ENCODE data around the gene ETV6.

ETV6 gene

DNA sequence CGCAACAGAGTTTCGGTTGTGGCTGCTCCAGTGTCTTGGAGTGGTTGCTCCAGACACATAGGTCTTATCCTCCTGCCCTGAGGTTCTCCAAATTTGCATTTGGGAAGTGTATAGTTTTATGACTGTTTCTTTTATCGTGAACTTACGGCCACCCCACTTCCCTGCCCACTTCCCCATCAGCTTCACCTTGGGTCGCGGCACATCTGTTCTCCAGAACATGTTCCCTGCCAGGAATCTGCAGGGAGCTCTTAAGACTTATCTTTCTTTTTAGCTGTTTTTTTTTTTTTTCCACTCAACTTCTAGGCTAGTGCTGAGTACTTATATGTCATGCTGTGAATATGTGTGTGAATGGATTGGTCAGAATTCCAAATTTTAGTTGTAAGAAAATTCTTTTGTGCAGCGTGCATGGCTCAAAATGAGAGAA lies 75.4 kb downstream of the ETV6 start:
- no peak overlapping the region for H3K27ac ChIP-seq (ENCODE audit: low read length)

GRCh38 chr12:11725686-11726085 lies 76.2 kb downstream of the ETV6 start:
- Histone ChIP-seq H3K4me1 (ENCODE audit: control insufficient read depth, low read depth, low read length) (peaks cover 4% of the 10 kb centered on the region), H3K9ac (ENCODE audit: low read length) (no peak overlapping the region), H3K4me3 (ENCODE audit: low read length) (no peak overlapping the region), H3K27me3 (ENCODE audit: control insufficient read depth, insufficient read depth, low read length) (no peaks in the 10 kb centered on the region), H3K27ac (ENCODE audit: low read length) (no peak overlapping the region), H3K9me3 (ENCODE audit: control insufficient read depth, low read depth, low read length) (no peaks in the 10 kb centered on the region), H3K36me3 (ENCODE audit: control insufficient read depth, low read depth, low read length) (no peaks in the 10 kb centered on the region)

More for the DNA sequence above, 75.4 kb downstream of the ETV6 start:
- Histone ChIP-seq H3K9ac (ENCODE audit: low read length) (no peak overlapping the region), H3K27me3 (ENCODE audit: control insufficient read depth, insufficient read depth, low read length) (no peaks in the 10 kb centered on the region), H3K4me3 (ENCODE audit: low read length) (no peak overlapping the region), H3K36me3 (ENCODE audit: control insufficient read depth, low read depth, low read length) (no peaks in the 10 kb centered on the region), H3K9me3 (ENCODE audit: control insufficient read depth, low read depth, low read length) (no peaks in the 10 kb centered on the region), H3K4me1 (ENCODE audit: control insufficient read depth, low read depth, low read length) (peaks cover 6% of the 10 kb centered on the region)

DNA sequence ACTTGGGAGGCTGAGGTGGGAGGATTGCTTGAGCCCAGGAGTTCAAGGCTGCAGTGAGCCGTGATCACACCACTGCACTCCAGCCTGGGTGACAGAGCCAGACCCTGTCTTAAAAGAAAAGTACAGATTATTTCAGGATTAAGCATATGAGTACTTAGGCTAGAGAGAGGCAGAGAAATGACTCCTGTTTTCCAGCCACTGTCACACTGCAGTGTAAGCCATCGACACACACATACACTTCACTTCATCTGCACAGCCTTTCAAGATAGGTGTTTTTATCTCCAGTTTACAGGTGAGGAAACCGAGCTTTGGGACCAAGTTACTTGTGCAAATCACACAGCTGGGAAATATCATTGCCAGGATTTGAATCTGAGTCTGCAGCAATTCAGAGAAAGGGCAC lies 77.2 kb downstream of the ETV6 start:
- no peak overlapping the region for H3K27ac ChIP-seq (ENCODE audit: low read length)
- no peak overlapping the region for H3K4me3 ChIP-seq (ENCODE audit: low read length)

DNA sequence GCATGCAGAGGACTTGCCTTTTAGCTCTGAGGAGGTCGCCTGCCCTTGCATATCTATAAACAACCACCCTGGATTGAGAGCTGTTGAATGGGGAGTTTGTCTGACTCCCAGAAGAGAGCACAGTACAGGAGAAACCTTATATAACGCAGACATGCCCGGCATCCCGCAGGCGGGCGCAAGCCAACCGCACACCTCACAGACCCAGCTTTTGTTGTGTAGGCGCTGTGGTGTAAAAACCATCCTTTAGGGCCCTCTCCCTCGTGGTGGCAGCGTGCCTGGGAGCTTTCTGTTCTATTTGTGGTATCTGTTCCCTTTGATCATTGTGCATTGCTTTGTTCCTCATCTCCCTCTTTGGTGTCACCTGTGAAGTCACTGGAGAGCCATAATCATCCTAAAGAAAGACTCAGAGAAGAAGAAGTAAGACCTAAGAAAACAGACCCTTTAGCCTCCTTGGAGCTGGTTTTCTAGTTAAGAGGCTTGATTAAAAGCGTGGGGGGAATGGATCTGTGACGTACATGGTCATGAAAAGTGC lies 77.7 kb downstream of the ETV6 start:
- no peaks in the 10 kb centered on the region for H3K27me3 ChIP-seq (ENCODE audit: control insufficient read depth, insufficient read depth, low read length)
- H3K27ac ChIP-seq (ENCODE audit: low read length) = no peak overlapping the region
- no peaks in the 10 kb centered on the region for H3K9me3 ChIP-seq (ENCODE audit: control insufficient read depth, low read depth, low read length)
- no peak overlapping the region for H3K9ac ChIP-seq (ENCODE audit: low read length)
- H3K4me3 ChIP-seq (ENCODE audit: low read length) = no peak overlapping the region
- no peaks in the 10 kb centered on the region for H3K36me3 ChIP-seq (ENCODE audit: control insufficient read depth, low read depth, low read length)
- peaks cover 7% of the 10 kb centered on the region for H3K4me1 ChIP-seq (ENCODE audit: control insufficient read depth, low read depth, low read length)

More for the DNA sequence above, 77.2 kb downstream of the ETV6 start:
- Histone ChIP-seq H3K9ac (ENCODE audit: low read length) (no peak overlapping the region), H3K9me3 (ENCODE audit: control insufficient read depth, low read depth, low read length) (no peaks in the 10 kb centered on the region), H3K27me3 (ENCODE audit: control insufficient read depth, insufficient read depth, low read length) (no peaks in the 10 kb centered on the region), H3K4me1 (ENCODE audit: control insufficient read depth, low read depth, low read length) (peaks cover 7% of the 10 kb centered on the region), H3K36me3 (ENCODE audit: control insufficient read depth, low read depth, low read length) (no peaks in the 10 kb centered on the region)

DNA sequence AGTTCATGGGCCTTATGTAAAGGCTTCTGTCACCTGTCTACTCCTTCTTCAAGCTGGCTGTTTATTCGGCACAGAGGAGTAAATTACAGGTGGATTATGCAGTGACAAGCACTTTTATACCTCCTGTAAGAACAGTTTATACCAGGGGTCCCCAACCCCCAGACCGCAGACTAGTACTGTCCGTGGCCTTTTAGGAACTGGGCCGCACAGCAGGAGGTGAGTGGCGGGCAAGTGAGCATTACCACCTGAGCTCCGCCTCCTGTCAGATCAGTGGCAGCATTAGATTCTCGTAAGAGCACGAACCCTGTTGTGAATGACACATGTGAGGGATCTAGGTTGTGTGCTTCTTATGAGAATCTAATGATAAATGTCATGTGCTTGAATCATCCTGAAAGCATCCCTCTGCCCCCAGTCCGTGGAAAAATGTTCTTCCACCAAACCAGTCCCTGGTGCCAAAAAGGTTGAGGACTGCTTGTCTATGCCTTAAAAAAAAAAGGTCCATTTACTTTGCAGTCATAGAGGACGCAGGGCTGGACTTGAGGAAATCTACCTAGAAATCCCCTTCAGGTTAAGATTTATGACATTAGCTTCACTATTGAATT lies 78.8 kb downstream of the ETV6 start:
- peaks cover 7% of the 10 kb centered on the region for H3K4me1 ChIP-seq (ENCODE audit: control insufficient read depth, low read depth, low read length)

DNA sequence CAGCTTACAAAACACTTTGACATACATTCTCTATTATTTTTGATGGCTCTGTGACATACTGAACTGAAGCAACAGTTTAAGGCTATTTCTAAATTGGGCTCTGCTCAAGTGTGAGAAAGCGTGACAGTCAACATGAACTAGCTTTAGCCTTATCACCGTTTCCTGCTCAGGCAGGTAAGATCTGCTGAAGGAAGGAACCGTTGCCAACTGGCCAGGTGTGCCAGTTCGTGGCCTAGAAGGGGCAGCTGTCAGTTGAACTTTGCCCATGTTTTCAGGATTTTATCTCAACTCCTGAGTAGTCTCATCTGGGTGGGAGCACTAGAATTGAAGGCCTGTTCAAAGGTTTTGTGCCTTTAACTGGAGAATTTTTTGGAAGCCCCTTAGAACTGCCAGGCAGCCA lies 79.5 kb downstream of the ETV6 start:
- no peaks in the 10 kb centered on the region for H3K36me3 ChIP-seq (ENCODE audit: control insufficient read depth, low read depth, low read length)
- peaks cover 3% of the 10 kb centered on the region for H3K4me1 ChIP-seq (ENCODE audit: control insufficient read depth, low read depth, low read length)
- H3K9ac ChIP-seq (ENCODE audit: low read length) = no peak overlapping the region
- no peaks in the 10 kb centered on the region for H3K9me3 ChIP-seq (ENCODE audit: control insufficient read depth, low read depth, low read length)
- H3K27ac ChIP-seq (ENCODE audit: low read length) = no peak overlapping the region
- no peaks in the 10 kb centered on the region for H3K27me3 ChIP-seq (ENCODE audit: control insufficient read depth, insufficient read depth, low read length)
- no peak overlapping the region for H3K4me3 ChIP-seq (ENCODE audit: low read length)

More for the DNA sequence above, 78.8 kb downstream of the ETV6 start:
- Histone ChIP-seq H3K9me3 (ENCODE audit: control insufficient read depth, low read depth, low read length) (no peaks in the 10 kb centered on the region), H3K9ac (ENCODE audit: low read length) (no peak overlapping the region), H3K4me3 (ENCODE audit: low read length) (no peak overlapping the region), H3K27me3 (ENCODE audit: control insufficient read depth, insufficient read depth, low read length) (no peaks in the 10 kb centered on the region), H3K27ac (ENCODE audit: low read length) (no peak overlapping the region), H3K36me3 (ENCODE audit: control insufficient read depth, low read depth, low read length) (no peaks in the 10 kb centered on the region)

DNA sequence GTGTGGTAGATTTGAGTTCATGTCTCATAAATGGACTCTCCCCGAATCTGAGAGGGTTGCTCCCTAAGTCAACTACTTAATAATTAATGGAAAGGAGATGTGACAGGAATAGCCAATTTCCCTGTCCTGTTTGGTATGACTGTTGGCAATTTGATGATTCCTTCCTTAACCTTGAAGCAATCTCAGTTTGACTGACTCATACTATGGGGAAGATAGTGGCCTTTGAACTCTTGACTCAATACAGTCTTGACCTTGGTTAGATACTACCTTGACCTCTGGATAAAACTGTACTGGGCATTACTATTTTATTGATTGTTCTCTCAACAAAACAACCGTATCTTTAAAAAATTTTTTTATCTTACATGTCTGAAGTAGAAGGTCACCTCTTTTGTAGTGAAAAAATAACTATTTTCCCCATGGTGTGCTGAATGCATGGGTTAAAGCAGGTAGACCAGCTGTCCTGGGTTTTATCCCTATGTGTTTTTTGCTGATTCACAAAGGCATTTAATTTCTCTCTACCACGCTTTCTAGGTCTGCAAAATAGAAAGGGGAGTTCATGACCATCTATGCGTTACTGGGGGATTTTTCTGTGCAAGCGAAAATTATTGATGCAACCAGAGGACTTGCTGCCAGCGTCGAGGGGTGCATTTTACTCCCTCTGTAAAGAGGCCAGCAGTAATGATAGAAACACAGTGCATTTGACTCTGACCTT lies 80.1 kb downstream of the ETV6 start:
- no peaks in the 10 kb centered on the region for H3K36me3 ChIP-seq (ENCODE audit: control insufficient read depth, low read depth, low read length)
- peaks cover 3% of the 10 kb centered on the region for H3K4me1 ChIP-seq (ENCODE audit: control insufficient read depth, low read depth, low read length)
- no peak overlapping the region for H3K9ac ChIP-seq (ENCODE audit: low read length)
- no peaks in the 10 kb centered on the region for H3K27me3 ChIP-seq (ENCODE audit: control insufficient read depth, insufficient read depth, low read length)
- no peak overlapping the region for H3K27ac ChIP-seq (ENCODE audit: low read length)
- H3K9me3 ChIP-seq (ENCODE audit: control insufficient read depth, low read depth, low read length) = no peaks in the 10 kb centered on the region
- no peak overlapping the region for H3K4me3 ChIP-seq (ENCODE audit: low read length)

- Histone ChIP-seq H3K27ac (ENCODE audit: low read length) (no peak overlapping the region), H3K4me3 (ENCODE audit: low read length) (no peak overlapping the region), H3K9ac (ENCODE audit: low read length) (no peak overlapping the region), H3K36me3 (ENCODE audit: control insufficient read depth, low read depth, low read length) (no peaks in the 10 kb centered on the region), H3K27me3 (ENCODE audit: control insufficient read depth, insufficient read depth, low read length) (no peaks in the 10 kb centered on the region), H3K9me3 (ENCODE audit: control insufficient read depth, low read depth, low read length) (no peaks in the 10 kb centered on the region), H3K4me1 (ENCODE audit: control insufficient read depth, low read depth, low read length) (peaks cover 3% of the 10 kb centered on the region)
These were observed 81.0 kb downstream of the ETV6 start for GRCh38 chr12:11730299-11731041.

DNA sequence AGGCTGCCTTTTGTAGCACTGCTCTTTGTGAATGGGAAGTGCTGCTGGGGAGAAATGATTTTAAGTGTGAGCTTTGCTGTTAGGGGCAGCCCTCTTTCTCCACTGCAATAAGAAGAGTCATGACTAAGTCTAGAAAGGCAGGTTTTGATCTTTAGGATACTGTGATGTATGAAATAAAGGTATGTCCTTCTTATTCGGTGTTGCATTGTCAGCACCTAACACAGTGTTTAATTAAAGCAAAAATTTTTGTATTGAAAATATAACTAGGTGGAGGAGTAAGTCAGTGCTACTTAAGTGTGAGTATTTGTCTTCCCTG lies 81.5 kb downstream of the ETV6 start:
- H3K27ac ChIP-seq (ENCODE audit: low read length) = no peak overlapping the region
- peaks cover 3% of the 10 kb centered on the region for H3K4me1 ChIP-seq (ENCODE audit: control insufficient read depth, low read depth, low read length)
- H3K9ac ChIP-seq (ENCODE audit: low read length) = no peak overlapping the region
- no peaks in the 10 kb centered on the region for H3K36me3 ChIP-seq (ENCODE audit: control insufficient read depth, low read depth, low read length)
- H3K4me3 ChIP-seq (ENCODE audit: low read length) = no peak overlapping the region
- no peaks in the 10 kb centered on the region for H3K9me3 ChIP-seq (ENCODE audit: control insufficient read depth, low read depth, low read length)
- no peaks in the 10 kb centered on the region for H3K27me3 ChIP-seq (ENCODE audit: control insufficient read depth, insufficient read depth, low read length)

DNA sequence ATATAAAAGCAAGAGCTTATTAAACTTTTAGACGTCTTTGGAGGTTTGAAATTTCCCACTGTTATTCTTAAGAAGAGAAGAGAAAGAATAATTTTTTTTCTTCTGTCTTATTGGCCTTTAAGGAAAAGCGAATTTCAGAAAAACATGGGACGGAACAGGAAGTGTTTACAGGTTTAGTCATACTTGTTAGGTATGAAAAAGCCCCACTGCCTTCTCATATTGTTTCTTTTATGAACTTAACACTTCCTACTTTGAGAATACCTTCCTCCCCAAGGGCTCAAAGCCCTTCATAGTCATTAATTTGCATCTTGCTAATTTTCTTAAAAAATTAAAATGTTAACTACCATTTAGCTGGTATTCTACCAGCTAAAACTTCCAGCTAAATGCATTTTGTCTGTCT lies 82.0 kb downstream of the ETV6 start:
- H3K36me3 ChIP-seq (ENCODE audit: control insufficient read depth, low read depth, low read length) = no peaks in the 10 kb centered on the region
- H3K4me3 ChIP-seq (ENCODE audit: low read length) = no peak overlapping the region
- H3K27me3 ChIP-seq (ENCODE audit: control insufficient read depth, insufficient read depth, low read length) = no peaks in the 10 kb centered on the region
- no peaks in the 10 kb centered on the region for H3K9me3 ChIP-seq (ENCODE audit: control insufficient read depth, low read depth, low read length)
- no peak overlapping the region for H3K9ac ChIP-seq (ENCODE audit: low read length)
- peaks cover 3% of the 10 kb centered on the region for H3K4me1 ChIP-seq (ENCODE audit: control insufficient read depth, low read depth, low read length)
- H3K27ac ChIP-seq (ENCODE audit: low read length) = no peak overlapping the region

DNA sequence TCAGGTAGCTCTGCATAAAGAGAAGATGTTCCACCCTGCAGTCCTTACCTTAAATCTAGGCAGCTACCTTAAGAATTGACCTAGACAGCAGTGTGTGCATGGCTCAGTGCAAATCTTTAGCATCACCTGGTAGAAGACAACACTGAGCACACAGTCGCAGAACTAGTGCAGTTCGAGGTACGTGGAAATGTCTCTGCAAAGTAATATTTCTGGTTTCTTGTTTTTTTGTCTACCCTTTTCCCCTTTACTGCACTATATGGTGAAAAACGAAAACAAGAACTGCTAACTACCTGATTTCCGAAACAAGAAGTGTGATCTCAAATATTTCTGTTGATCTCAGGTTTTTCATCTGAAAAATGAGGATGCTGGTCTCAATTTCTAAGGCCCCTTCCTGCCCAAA lies 82.5 kb downstream of the ETV6 start:
- no peak overlapping the region for H3K27ac ChIP-seq (ENCODE audit: low read length)
- H3K27me3 ChIP-seq (ENCODE audit: control insufficient read depth, insufficient read depth, low read length) = no peaks in the 10 kb centered on the region
- no peak overlapping the region for H3K4me3 ChIP-seq (ENCODE audit: low read length)
- H3K9ac ChIP-seq (ENCODE audit: low read length) = no peak overlapping the region
- peaks cover 3% of the 10 kb centered on the region for H3K4me1 ChIP-seq (ENCODE audit: control insufficient read depth, low read depth, low read length)
- H3K9me3 ChIP-seq (ENCODE audit: control insufficient read depth, low read depth, low read length) = no peaks in the 10 kb centered on the region
- H3K36me3 ChIP-seq (ENCODE audit: control insufficient read depth, low read depth, low read length) = no peaks in the 10 kb centered on the region
